HCT116 (cell line): ENCODE results near the gene RNPC3. TPM values are rescaled to one million over a fixed set of nuclear protein-coding genes. Genes with fewer than 3 reads are reported as not detected.
A peak's percentile ranks its signal among the peaks of the same experiment; 100 is the strongest.

Experiments used
- ATAC-seq: fragments of 200-7000 bp; cut with Tn5 transposase; 2 replicates; pipeline ENCODE4 v1.9.1; 2020; ENCODE audit warnings: mild to moderate bottlenecking, moderate library complexity
- BruUV-seq: library from RNA; stranded (reverse); fragments of 400-500 nt; replicated peaks from 2 replicates; lab custom pipeline; 2021; lab: Mats Ljungman, UMichigan
- CTCF ChIA-PET: fragments of 300-600 bp; sonication (Branson Sonifier 250); formaldehyde crosslinking; loops from one replicate; lab custom pipeline; 2021; ENCODE audit warnings: antibody characterized with exemption; lab: Charles Lee
- POLR2A ChIA-PET: fragments of 300-600, 350-600 bp; sonication (Branson Sonifier 250); formaldehyde crosslinking; loops from one replicate; lab custom pipeline; 2021; ENCODE audit warnings: antibody characterized with exemption; lab: Charles Lee
- RAD21 ChIA-PET, 2 experiments: fragments of 300-600 bp; sonication (Branson Sonifier 250); formaldehyde crosslinking; loops; one replicate each; lab custom pipeline; 2023; ENCODE audit warnings: low total read pairs in 2 of 2; ENCODE audit not compliant: uncharacterized antibody in 2 of 2, unreplicated experiment in 2 of 2, low non-redundant PET in 1 of 2; lab: Charles Lee
- DNase-seq: peaks from one replicate; pipeline ENCODE4 v3.0.0-alpha.2; 2010; ENCODE audit warnings: low read depth, low spot score
- H2AFZ ChIP-seq: fragments of 200-600 bp; shearing (Covaris generic), sonication (generic); 2 replicates; pipeline ENCODE4 v1.6.1; 2017; ENCODE audit warnings: low read depth, mixed run types, mixed read lengths, antibody characterized with exemption, low read length; ENCODE audit not compliant: poor library complexity, severe bottlenecking
- H3K27ac ChIP-seq: 2 replicates; pipeline ENCODE4 v1.5.1; 2012; ENCODE audit warnings: low read depth, low read length
- H3K27me3 ChIP-seq: fragments of 200-600 bp; sonication (generic); 2 replicates; pipeline ENCODE4 v1.6.1; 2016; ENCODE audit warnings: mixed run types, low read length, mixed read lengths; ENCODE audit not compliant: insufficient read depth
- H3K36me3 ChIP-seq, 2 experiments: fragments of 200-500 bp in 1 of 2; fragments of 200-600 bp in 1 of 2; sonication (Bioruptor generic) in 1 of 2; sonication (generic) in 1 of 2; 2 replicates each; pipeline versions ENCODE4 v1.5.1 to v1.6.1; 2014 to 2016; ENCODE audit warnings: low read length in 2 of 2, inconsistent platforms in 1 of 2, mixed read lengths in 1 of 2, mixed run types in 1 of 2; ENCODE audit not compliant: insufficient read depth in 2 of 2, control insufficient read depth in 1 of 2
- H3K4me1 ChIP-seq, 2 experiments: fragments of 200-600 bp in 1 of 2; sonication (generic) in 1 of 2; 2 replicates each; pipeline versions ENCODE4 v1.5.1 to v1.6.1; 2012 to 2017; ENCODE audit warnings: low read length in 2 of 2, inconsistent platforms in 1 of 2, mild to moderate bottlenecking in 1 of 2, mixed read lengths in 1 of 2, mixed run types in 1 of 2, moderate library complexity in 1 of 2; ENCODE audit not compliant: insufficient read depth in 2 of 2, control insufficient read depth in 1 of 2
- H3K4me2 ChIP-seq: fragments of 200-600 bp; sonication (generic); 2 replicates; pipeline ENCODE4 v1.6.1; 2017; ENCODE audit warnings: mixed run types, low read length, mixed read lengths
- H3K4me3 ChIP-seq, 2 experiments: fragments of 200-600 bp in 1 of 2; sonication (generic) in 1 of 2; replicated peaks in 1 of 2; 2 replicates each; pipeline ENCODE4 v1.5.1; 2011 to 2016; ENCODE audit warnings: low read length in 2 of 2, control low read depth in 1 of 2, low read depth in 1 of 2, mild to moderate bottlenecking in 1 of 2, mixed read lengths in 1 of 2, mixed run types in 1 of 2
- H3K79me2 ChIP-seq: fragments of 200-600 bp; sonication (generic); 2 replicates; pipeline ENCODE4 v1.6.1; 2017; ENCODE audit warnings: mild to moderate bottlenecking, mixed run types, low read length, moderate library complexity, mixed read lengths; ENCODE audit not compliant: insufficient read depth
- H3K9ac ChIP-seq: fragments of 200-600 bp; sonication (generic); 2 replicates; pipeline ENCODE4 v1.6.1; 2016; ENCODE audit warnings: low read length, mixed read lengths
- H3K9me2 ChIP-seq: fragments of 200-600 bp; sonication (generic), shearing (Covaris generic); 2 replicates; pipeline ENCODE4 v1.6.1; 2017; ENCODE audit warnings: mixed run types, mild to moderate bottlenecking, moderate library complexity; ENCODE audit not compliant: insufficient read depth
- H3K9me3 ChIP-seq, 2 experiments: fragments of 200-500 bp in 1 of 2; fragments of 200-600 bp in 1 of 2; sonication (Bioruptor generic) in 1 of 2; sonication (generic) in 1 of 2; 2 replicates each; pipeline ENCODE4 v1.6.1; 2014 to 2017; ENCODE audit warnings: low read length in 2 of 2, mixed read lengths in 2 of 2, inconsistent platforms in 1 of 2, low read depth in 1 of 2, mild to moderate bottlenecking in 1 of 2, mixed run types in 1 of 2, moderate library complexity in 1 of 2; ENCODE audit not compliant: control insufficient read depth in 1 of 2, insufficient read depth in 1 of 2
- H4K20me1 ChIP-seq: fragments of 200-600 bp; sonication (generic), shearing (Covaris generic); 2 replicates; pipeline ENCODE4 v1.6.1; 2017; ENCODE audit warnings: mixed run types, mild to moderate bottlenecking, moderate library complexity; ENCODE audit not compliant: insufficient read depth
- ATF3 ChIP-seq: IDR thresholded peaks from 2 replicates; pipeline ENCODE4 v1.6.1; 2012
- CEBPB ChIP-seq: IDR thresholded peaks from 2 replicates; pipeline ENCODE4 v1.6.1; 2012; ENCODE audit warnings: low read depth
- ELF1 ChIP-seq: IDR thresholded peaks from 2 replicates; pipeline ENCODE4 v1.6.1; 2012; ENCODE audit warnings: low read depth, borderline replicate concordance
- EZH2 ChIP-seq: fragments of 200-600 bp; sonication (generic); IDR thresholded peaks from 2 replicates; pipeline ENCODE4 v1.6.1; 2017; ENCODE audit warnings: antibody characterized with exemption, mixed run types
- FOSL1 ChIP-seq: IDR thresholded peaks from 2 replicates; pipeline ENCODE4 v1.6.1; 2012; ENCODE audit warnings: low read depth
- JUND ChIP-seq: IDR thresholded peaks from 2 replicates; pipeline ENCODE4 v1.6.1; 2012
- MAX ChIP-seq: IDR thresholded peaks from 2 replicates; pipeline ENCODE4 v1.6.1; 2012
- POLR2A ChIP-seq: IDR thresholded peaks from 2 replicates; pipeline ENCODE4 v1.7.0; 2011; ENCODE audit warnings: borderline replicate concordance; ENCODE audit not compliant: insufficient read depth, insufficient read length; ENCODE audit errors: extremely low read depth
- POLR2AphosphoS5 ChIP-seq: IDR thresholded peaks from 2 replicates; pipeline ENCODE4 v1.6.1; 2011; ENCODE audit warnings: mild to moderate bottlenecking, low read depth, low read length, moderate library complexity
- RAD21 ChIP-seq: IDR thresholded peaks from 2 replicates; pipeline ENCODE4 v1.6.1; 2012; ENCODE audit warnings: low read depth, mild to moderate bottlenecking
- SIN3A ChIP-seq: IDR thresholded peaks from 2 replicates; pipeline ENCODE4 v1.6.1; 2012; ENCODE audit warnings: low read depth
- SRF ChIP-seq: IDR thresholded peaks from 2 replicates; pipeline ENCODE4 v1.6.1; 2012; ENCODE audit warnings: low read depth
- TCF7L2 ChIP-seq: IDR thresholded peaks from 2 replicates; pipeline ENCODE4 v1.7.0; 2011; ENCODE audit warnings: borderline replicate concordance, inconsistent platforms; ENCODE audit not compliant: insufficient read depth, insufficient read length; ENCODE audit errors: extremely low read depth
- YY1 ChIP-seq: IDR thresholded peaks from 2 replicates; pipeline ENCODE4 v1.6.1; 2011; ENCODE audit warnings: low read length, low read depth, moderate library complexity, mild to moderate bottlenecking; ENCODE audit not compliant: insufficient replicate concordance; ENCODE audit errors: extremely low read depth
- intact Hi-C: fragments of 100-400 bp; cut with micrococcal nuclease; formaldehyde crosslinking; loops from 2 replicates; pipeline ENCODE4 v1.10.0; 2022
- total RNA-seq: library from RNA; stranded (reverse); gene quantifications from one replicate; pipeline ENCODE4 v1.2.1, GENCODE V29; 2021; ENCODE audit not compliant: unreplicated experiment
- TF ChIP-seq, protein P1 (sequence below): IDR thresholded peaks from 2 replicates; pipeline ENCODE4 v1.6.1; 2012; ENCODE audit warnings: low read depth

Gene RNPC3
- total RNA-seq, 1 experiment from 2014 or later = 11.1 TPM

DNA sequence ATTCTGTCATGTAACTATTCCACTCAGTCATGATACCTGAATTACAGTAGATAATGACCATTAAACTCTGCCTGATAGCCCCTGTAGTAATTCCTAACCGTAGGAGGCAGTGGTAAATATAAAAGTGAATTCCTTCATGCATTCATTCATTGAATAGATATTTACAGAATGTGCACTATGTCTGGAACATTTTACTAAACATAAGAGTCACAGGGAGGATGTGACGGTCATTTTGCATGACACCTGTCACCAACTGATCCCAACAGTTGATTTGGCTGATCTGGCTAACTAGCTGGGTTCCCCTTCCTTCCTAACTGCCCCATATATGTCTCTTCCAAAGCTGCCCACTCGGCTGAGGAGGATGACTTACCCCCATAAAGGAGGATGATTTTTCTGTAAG, 2.2 kb upstream of the RNPC3 start (continued):
- TF ChIP-seq, protein P1, sequence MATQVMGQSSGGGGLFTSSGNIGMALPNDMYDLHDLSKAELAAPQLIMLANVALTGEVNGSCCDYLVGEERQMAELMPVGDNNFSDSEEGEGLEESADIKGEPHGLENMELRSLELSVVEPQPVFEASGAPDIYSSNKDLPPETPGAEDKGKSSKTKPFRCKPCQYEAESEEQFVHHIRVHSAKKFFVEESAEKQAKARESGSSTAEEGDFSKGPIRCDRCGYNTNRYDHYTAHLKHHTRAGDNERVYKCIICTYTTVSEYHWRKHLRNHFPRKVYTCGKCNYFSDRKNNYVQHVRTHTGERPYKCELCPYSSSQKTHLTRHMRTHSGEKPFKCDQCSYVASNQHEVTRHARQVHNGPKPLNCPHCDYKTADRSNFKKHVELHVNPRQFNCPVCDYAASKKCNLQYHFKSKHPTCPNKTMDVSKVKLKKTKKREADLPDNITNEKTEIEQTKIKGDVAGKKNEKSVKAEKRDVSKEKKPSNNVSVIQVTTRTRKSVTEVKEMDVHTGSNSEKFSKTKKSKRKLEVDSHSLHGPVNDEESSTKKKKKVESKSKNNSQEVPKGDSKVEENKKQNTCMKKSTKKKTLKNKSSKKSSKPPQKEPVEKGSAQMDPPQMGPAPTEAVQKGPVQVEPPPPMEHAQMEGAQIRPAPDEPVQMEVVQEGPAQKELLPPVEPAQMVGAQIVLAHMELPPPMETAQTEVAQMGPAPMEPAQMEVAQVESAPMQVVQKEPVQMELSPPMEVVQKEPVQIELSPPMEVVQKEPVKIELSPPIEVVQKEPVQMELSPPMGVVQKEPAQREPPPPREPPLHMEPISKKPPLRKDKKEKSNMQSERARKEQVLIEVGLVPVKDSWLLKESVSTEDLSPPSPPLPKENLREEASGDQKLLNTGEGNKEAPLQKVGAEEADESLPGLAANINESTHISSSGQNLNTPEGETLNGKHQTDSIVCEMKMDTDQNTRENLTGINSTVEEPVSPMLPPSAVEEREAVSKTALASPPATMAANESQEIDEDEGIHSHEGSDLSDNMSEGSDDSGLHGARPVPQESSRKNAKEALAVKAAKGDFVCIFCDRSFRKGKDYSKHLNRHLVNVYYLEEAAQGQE = no peak
- TF ChIP-seq TCF7L2 = no peak
- TF ChIP-seq JUND = no peak
- no peak for TF ChIP-seq CEBPB
- TF ChIP-seq ELF1 = no peak
- no peak for TF ChIP-seq POLR2A
- TF ChIP-seq YY1 = no peak
- no peak for TF ChIP-seq SRF
- TF ChIP-seq SIN3A = no peak
- TF ChIP-seq MAX = no peak
- TF ChIP-seq, all 23 proteins: peak for 0

GRCh38 chr1:103525114-103525606, 339 bp upstream of the RNPC3 start:
- ChIA-PET POLR2A (no interaction called here), RAD21 (no interaction called here), CTCF (no interaction called here)
- peak; percentile 80 for ATAC-seq
- Histone ChIP-seq H3K27ac (no peak overlapping the region), H3K4me1 (peaks cover 0 to 14% of the 10 kb centered on the region in 2 experiments; a peak in 2 of 4 replicates), H3K9me3 (no peaks in the 10 kb centered on the region), H2AFZ (peak overlapping the region; percentile 90), H4K20me1 (no peaks in the 10 kb centered on the region), H3K9ac (peak overlapping the region; percentile 31; the same call in 1 of the 2 replicates), H3K4me2 (peak overlapping the region; percentile 76), H3K36me3 (no peaks in the 10 kb centered on the region), H3K9me2 (no peaks in the 10 kb centered on the region), H3K79me2 (peaks cover 38% of the 10 kb centered on the region), H3K27me3 (no peaks in the 10 kb centered on the region), H3K4me3 (peak overlapping the region; percentile 42 to 55)
- TF ChIP-seq FOSL1 (no peak), RAD21 (no peak), MAX (no peak), EZH2 (no peak), POLR2AphosphoS5 (no peak; the same call in 1 of the 2 replicates), POLR2A (peak; percentile 11), JUND (no peak), ATF3 (no peak), YY1 (no peak)
- BruUV-seq = no TSS peak
- no peak for DNase-seq
- intact Hi-C loops = no loop called here
